ENCODE data around the gene P4HA2.
A peak's percentile ranks its signal among the peaks of the same experiment; 100 is the strongest.

The P4HA2 gene

GRCh38 chr5:132234684-132235062, 7.0 kb upstream of the P4HA2 start:
- Histone ChIP-seq H3K9ac (ENCODE audit: low read depth in 1 of 2, low read length in 2 of 2) (no peak overlapping the region), H3K27me3 (ENCODE audit: control insufficient read depth in 1 of 2, insufficient read depth in 2 of 2, low read length in 2 of 2) (no peaks in the 10 kb centered on the region), H3K9me3 (ENCODE audit: control insufficient read depth in 1 of 2, low read length in 2 of 2) (no peaks in the 10 kb centered on the region), H3K4me3 (ENCODE audit: low read depth in 1 of 2, low read length in 2 of 2) (no peak overlapping the region), H3K36me3 (ENCODE audit: control insufficient read depth in 1 of 2, insufficient read depth in 2 of 2, low read length in 2 of 2) (no peaks in the 10 kb centered on the region), H3K4me1 (ENCODE audit: control insufficient read depth in 1 of 2, insufficient read depth in 2 of 2, low read length in 2 of 2) (no peaks in the 10 kb centered on the region), H3K27ac (ENCODE audit: low read depth, low read length) (no peak overlapping the region)

- Histone ChIP-seq H3K27ac (ENCODE audit: low read depth, low read length) (no peak overlapping the region), H3K4me3 (ENCODE audit: low read depth in 1 of 2, low read length in 2 of 2) (no peak overlapping the region)
Observed at GRCh38 chr5:132233811-132234683, 6.4 kb upstream of the P4HA2 start.

GRCh38 chr5:132233081-132233480, 5.4 kb upstream of the P4HA2 start:
- Histone ChIP-seq H3K27ac (ENCODE audit: low read depth, low read length) (no peak overlapping the region), H3K9me3 (ENCODE audit: control insufficient read depth in 1 of 2, low read length in 2 of 2) (no peaks in the 10 kb centered on the region), H3K36me3 (ENCODE audit: control insufficient read depth in 1 of 2, insufficient read depth in 2 of 2, low read length in 2 of 2) (no peaks in the 10 kb centered on the region), H3K27me3 (ENCODE audit: control insufficient read depth in 1 of 2, insufficient read depth in 2 of 2, low read length in 2 of 2) (no peaks in the 10 kb centered on the region), H3K4me3 (ENCODE audit: low read depth in 1 of 2, low read length in 2 of 2) (no peak overlapping the region), H3K9ac (ENCODE audit: low read depth in 1 of 2, low read length in 2 of 2) (no peak overlapping the region), H3K4me1 (ENCODE audit: control insufficient read depth in 1 of 2, insufficient read depth in 2 of 2, low read length in 2 of 2) (no peaks in the 10 kb centered on the region)

More at GRCh38 chr5:132233811-132234683, 6.4 kb upstream of the P4HA2 start:
- H3K4me1 ChIP-seq (ENCODE audit: control insufficient read depth in 1 of 2, insufficient read depth in 2 of 2, low read length in 2 of 2) = no peaks in the 10 kb centered on the region
- no peak overlapping the region for H3K9ac ChIP-seq (ENCODE audit: low read depth in 1 of 2, low read length in 2 of 2)
- H3K36me3 ChIP-seq (ENCODE audit: control insufficient read depth in 1 of 2, insufficient read depth in 2 of 2, low read length in 2 of 2) = no peaks in the 10 kb centered on the region
- no peaks in the 10 kb centered on the region for H3K9me3 ChIP-seq (ENCODE audit: control insufficient read depth in 1 of 2, low read length in 2 of 2)
- no peaks in the 10 kb centered on the region for H3K27me3 ChIP-seq (ENCODE audit: control insufficient read depth in 1 of 2, insufficient read depth in 2 of 2, low read length in 2 of 2)

- Histone ChIP-seq H3K4me3 (ENCODE audit: low read depth in 1 of 2, low read length in 2 of 2) (no peak overlapping the region), H3K27ac (ENCODE audit: low read depth, low read length) (no peak overlapping the region), H3K27me3 (ENCODE audit: control insufficient read depth in 1 of 2, insufficient read depth in 2 of 2, low read length in 2 of 2) (no peaks in the 10 kb centered on the region), H3K4me1 (ENCODE audit: control insufficient read depth in 1 of 2, insufficient read depth in 2 of 2, low read length in 2 of 2) (no peaks in the 10 kb centered on the region), H3K36me3 (ENCODE audit: control insufficient read depth in 1 of 2, insufficient read depth in 2 of 2, low read length in 2 of 2) (no peaks in the 10 kb centered on the region), H3K9me3 (ENCODE audit: control insufficient read depth in 1 of 2, low read length in 2 of 2) (no peaks in the 10 kb centered on the region), H3K9ac (ENCODE audit: low read depth in 1 of 2, low read length in 2 of 2) (no peak overlapping the region)
Observed at GRCh38 chr5:132232465-132232864, 4.8 kb upstream of the P4HA2 start.

GRCh38 chr5:132230871-132231270, 3.2 kb upstream of the P4HA2 start:
- H3K9ac ChIP-seq (ENCODE audit: low read depth in 1 of 2, low read length in 2 of 2) = no peak overlapping the region
- peaks cover 4 to 11% of the 10 kb centered on the region in 2 donors for H3K4me1 ChIP-seq (ENCODE audit: control insufficient read depth in 1 of 2, insufficient read depth in 2 of 2, low read length in 2 of 2)
- no peaks in the 10 kb centered on the region for H3K9me3 ChIP-seq (ENCODE audit: control insufficient read depth in 1 of 2, low read length in 2 of 2)
- H3K27ac ChIP-seq (ENCODE audit: low read depth, low read length) = no peak overlapping the region
- no peaks in the 10 kb centered on the region for H3K27me3 ChIP-seq (ENCODE audit: control insufficient read depth in 1 of 2, insufficient read depth in 2 of 2, low read length in 2 of 2)
- no peaks in the 10 kb centered on the region for H3K36me3 ChIP-seq (ENCODE audit: control insufficient read depth in 1 of 2, insufficient read depth in 2 of 2, low read length in 2 of 2)
- H3K4me3 ChIP-seq (ENCODE audit: low read depth in 1 of 2, low read length in 2 of 2) = no peak overlapping the region

GRCh38 chr5:132229236-132229635, 1.6 kb upstream of the P4HA2 start:
- H3K4me3 ChIP-seq (ENCODE audit: low read depth in 1 of 2, low read length in 2 of 2) = no peak overlapping the region
- no peaks in the 10 kb centered on the region for H3K9me3 ChIP-seq (ENCODE audit: control insufficient read depth in 1 of 2, low read length in 2 of 2)
- H3K36me3 ChIP-seq (ENCODE audit: control insufficient read depth in 1 of 2, insufficient read depth in 2 of 2, low read length in 2 of 2) = no peaks in the 10 kb centered on the region
- peaks cover 17 to 20% of the 10 kb centered on the region in 2 donors for H3K4me1 ChIP-seq (ENCODE audit: control insufficient read depth in 1 of 2, insufficient read depth in 2 of 2, low read length in 2 of 2)
- H3K9ac ChIP-seq (ENCODE audit: low read depth in 1 of 2, low read length in 2 of 2) = no peak overlapping the region
- H3K27ac ChIP-seq (ENCODE audit: low read depth, low read length) = no peak overlapping the region
- no peaks in the 10 kb centered on the region for H3K27me3 ChIP-seq (ENCODE audit: control insufficient read depth in 1 of 2, insufficient read depth in 2 of 2, low read length in 2 of 2)

- Histone ChIP-seq H3K27me3 (ENCODE audit: control insufficient read depth in 1 of 2, insufficient read depth in 2 of 2, low read length in 2 of 2) (no peaks in the 10 kb centered on the region), H3K4me3 (ENCODE audit: low read depth in 1 of 2, low read length in 2 of 2) (peak overlapping the region; percentile 64 to 68), H3K9ac (ENCODE audit: low read depth in 1 of 2, low read length in 2 of 2) (peak overlapping the region; percentile 57 to 79), H3K27ac (ENCODE audit: low read depth, low read length) (no peak overlapping the region), H3K9me3 (ENCODE audit: control insufficient read depth in 1 of 2, low read length in 2 of 2) (no peaks in the 10 kb centered on the region), H3K4me1 (ENCODE audit: control insufficient read depth in 1 of 2, insufficient read depth in 2 of 2, low read length in 2 of 2) (peaks cover 20 to 23% of the 10 kb centered on the region in 2 donors), H3K36me3 (ENCODE audit: control insufficient read depth in 1 of 2, insufficient read depth in 2 of 2, low read length in 2 of 2) (no peaks in the 10 kb centered on the region)
Observed at GRCh38 chr5:132228241-132229035, 785 bp upstream of the P4HA2 start.

- no peaks in the 10 kb centered on the region for H3K27me3 ChIP-seq (ENCODE audit: control insufficient read depth in 1 of 2, insufficient read depth in 2 of 2, low read length in 2 of 2)
- no peaks in the 10 kb centered on the region for H3K36me3 ChIP-seq (ENCODE audit: control insufficient read depth in 1 of 2, insufficient read depth in 2 of 2, low read length in 2 of 2)
- peak overlapping the region; percentile 57 to 79 for H3K9ac ChIP-seq (ENCODE audit: low read depth in 1 of 2, low read length in 2 of 2)
- H3K9me3 ChIP-seq (ENCODE audit: control insufficient read depth in 1 of 2, low read length in 2 of 2) = no peaks in the 10 kb centered on the region
- H3K4me1 ChIP-seq (ENCODE audit: control insufficient read depth in 1 of 2, insufficient read depth in 2 of 2, low read length in 2 of 2) = peaks cover 20 to 23% of the 10 kb centered on the region in 2 donors
- peak overlapping the region; percentile 64 to 68 for H3K4me3 ChIP-seq (ENCODE audit: low read depth in 1 of 2, low read length in 2 of 2)
- H3K27ac ChIP-seq (ENCODE audit: low read depth, low read length) = peak overlapping the region; percentile 74
Observed at GRCh38 chr5:132227235-132227484, 493 bp downstream of the P4HA2 start.

GRCh38 chr5:132226516-132227234, 978 bp downstream of the P4HA2 start:
- Histone ChIP-seq H3K27me3 (ENCODE audit: control insufficient read depth in 1 of 2, insufficient read depth in 2 of 2, low read length in 2 of 2) (no peaks in the 10 kb centered on the region), H3K4me3 (ENCODE audit: low read depth in 1 of 2, low read length in 2 of 2) (peak overlapping the region; percentile 64 to 68), H3K9me3 (ENCODE audit: control insufficient read depth in 1 of 2, low read length in 2 of 2) (no peaks in the 10 kb centered on the region), H3K9ac (ENCODE audit: low read depth in 1 of 2, low read length in 2 of 2) (peak overlapping the region; percentile 57 to 79), H3K4me1 (ENCODE audit: control insufficient read depth in 1 of 2, insufficient read depth in 2 of 2, low read length in 2 of 2) (peaks cover 20 to 23% of the 10 kb centered on the region in 2 donors), H3K36me3 (ENCODE audit: control insufficient read depth in 1 of 2, insufficient read depth in 2 of 2, low read length in 2 of 2) (no peaks in the 10 kb centered on the region), H3K27ac (ENCODE audit: low read depth, low read length) (peak overlapping the region; percentile 74)

Data from duodenal mucosa (tissue), 2 donors.